HG03196 (cell line): ENCODE measurements around the gene HIRIP3.
A peak's percentile ranks its signal among the peaks of the same experiment; 100 is the strongest.
"Not testable (repeated sequence)": the region's sequence is repeated elsewhere in the genome, so short reads cannot be mapped to it uniquely, and the experiment has no call there.

Source experiments
- ATAC-seq: cut with Tn5 transposase; IDR thresholded peaks from one replicate; pipeline ENCODE4 v1.9.1; 2021; ENCODE audit not compliant: unreplicated experiment

HIRIP3 gene

GRCh38 chr16:29995324-29995910 lies at the start of gene HIRIP3:
TSS of gene HIRIP3 (minus strand) at chr16:29995617. CDS start at chr16:29995605, 12 bp downstream.
- ATAC-seq = peak; percentile 37

GRCh38 chr16:30041841-30042240 lies 46.4 kb upstream of the HIRIP3 start:
- ATAC-seq = no peak

- not testable (repeated sequence) for ATAC-seq
Observed at GRCh38 chr16:30040690-30041089, 45.3 kb upstream of the HIRIP3 start.

GRCh38 chr16:30040221-30040620 lies 44.8 kb upstream of the HIRIP3 start:
- ATAC-seq = no peak

GRCh38 chr16:30033270-30033669 lies 37.9 kb upstream of the HIRIP3 start:
- no peak for ATAC-seq

GRCh38 chr16:30032083-30032819 lies 36.8 kb upstream of the HIRIP3 start:
- ATAC-seq = no peak

GRCh38 chr16:30031477-30031918 lies 36.1 kb upstream of the HIRIP3 start:
- ATAC-seq = no peak

- ATAC-seq = no peak
Observed at GRCh38 chr16:30030841-30031413, 35.5 kb upstream of the HIRIP3 start, which contains the start of gene TLCD3B. TSS of gene TLCD3B (minus strand) at chr16:30031271. CDS start at chr16:30030527, 744 bp downstream.

GRCh38 chr16:30030011-30030685 lies 34.7 kb upstream of the HIRIP3 start:
- ATAC-seq = no peak

GRCh38 chr16:30028438-30029076 lies 33.1 kb upstream of the HIRIP3 start:
- no peak for ATAC-seq

GRCh38 chr16:30027588-30028437 lies 32.4 kb upstream of the HIRIP3 start:
- ATAC-seq = no peak

GRCh38 chr16:30026449-30026848 lies 31.0 kb upstream of the HIRIP3 start:
- ATAC-seq = no peak

- no peak for ATAC-seq
Observed at GRCh38 chr16:30025574-30025973, 30.2 kb upstream of the HIRIP3 start.

- ATAC-seq = no peak
Observed at GRCh38 chr16:30025156-30025555, 29.7 kb upstream of the HIRIP3 start.

- ATAC-seq = no peak
Observed at GRCh38 chr16:30024451-30024850, 29.0 kb upstream of the HIRIP3 start.

- ATAC-seq = no peak
Observed at GRCh38 chr16:30023586-30023985, 28.2 kb upstream of the HIRIP3 start.

- no peak for ATAC-seq
Observed at GRCh38 chr16:30022887-30023286, 27.5 kb upstream of the HIRIP3 start, which contains the start of gene C16orf92. TSS of gene C16orf92 (plus strand) at chr16:30023198. CDS start at chr16:30023341, 143 bp downstream.

GRCh38 chr16:30018731-30019158 lies 23.3 kb upstream of the HIRIP3 start:
- ATAC-seq = no peak

- not testable (repeated sequence) for ATAC-seq
Observed at GRCh38 chr16:30017937-30018336, 22.5 kb upstream of the HIRIP3 start.

- no peak for ATAC-seq
Observed at GRCh38 chr16:30017277-30017656, 21.9 kb upstream of the HIRIP3 start.
